ENCODE measurements around the gene MAPKAPK2. TPM values are rescaled to one million over a fixed set of nuclear protein-coding genes. Genes with fewer than 3 reads are reported as not detected.

Gene MAPKAPK2
- total RNA-seq, 6 experiments from 2014 or later, result 80.0 to 89.1 (median 86.0) TPM

DNA sequence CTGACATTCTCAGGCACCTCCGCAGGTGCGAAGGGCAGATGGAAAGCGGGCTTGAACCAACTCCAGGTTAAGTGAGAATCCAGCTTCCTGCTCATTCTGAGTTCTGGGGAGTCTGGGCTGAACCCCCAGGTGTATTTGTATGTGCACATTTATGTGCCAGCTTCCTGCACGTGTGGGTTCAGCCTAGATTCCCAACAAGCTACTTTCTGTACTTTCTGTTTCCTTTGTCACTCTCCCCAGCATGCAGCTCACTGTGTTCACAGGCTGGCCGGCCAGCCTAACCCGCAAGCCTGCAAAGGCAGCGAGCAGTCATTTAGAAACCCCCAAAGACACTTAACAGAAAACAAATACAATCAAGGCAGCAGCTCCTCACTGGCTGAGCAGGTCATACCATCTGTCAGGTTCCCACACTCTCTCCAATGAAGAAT lies 84.6 kb downstream of the MAPKAPK2 start:
- Mint-ChIP-seq H3K27me3 (ENCODE audit: insufficient read depth) (peaks cover 38% of the 10 kb centered on the region), H3K9me3 (no peaks in the 10 kb centered on the region)
- no peak for TF ChIP-seq CTCF (IDR thresholded peaks at IDR 0.05)

GRCh38 chr1:206770531-206771337 lies 86.0 kb downstream of the MAPKAPK2 start, which contains the start of gene IL19:
Gene IL19, plus strand, starts transcription at chr1:206770773. Its CDS starts 65,890 bp downstream, at chr1:206836663.
- Mint-ChIP-seq H3K9me3 (no peaks in the 10 kb centered on the region), H3K36me3 (ENCODE audit: low read depth) (no peaks in the 10 kb centered on the region), H3K27ac (no peak within 1 kb of the TSS), H3K27me3 (ENCODE audit: insufficient read depth) (peaks cover 42% of the 10 kb centered on the region), H3K4me3 (no peak within 1 kb of the TSS), H3K4me1 (ENCODE audit: low read depth) (peaks cover 26% of the 10 kb centered on the region)
- TF ChIP-seq CTCF (IDR thresholded peaks at IDR 0.05), result no peak
- DNase-seq, result no peak

More for the DNA sequence above, 84.6 kb downstream of the MAPKAPK2 start:
- DNase-seq, result no peak
- Mint-ChIP-seq H3K4me3 (no peak overlapping the region), H3K4me1 (ENCODE audit: low read depth) (peaks cover 29% of the 10 kb centered on the region), H3K27ac (no peak overlapping the region), H3K36me3 (ENCODE audit: low read depth) (no peaks in the 10 kb centered on the region)

DNA sequence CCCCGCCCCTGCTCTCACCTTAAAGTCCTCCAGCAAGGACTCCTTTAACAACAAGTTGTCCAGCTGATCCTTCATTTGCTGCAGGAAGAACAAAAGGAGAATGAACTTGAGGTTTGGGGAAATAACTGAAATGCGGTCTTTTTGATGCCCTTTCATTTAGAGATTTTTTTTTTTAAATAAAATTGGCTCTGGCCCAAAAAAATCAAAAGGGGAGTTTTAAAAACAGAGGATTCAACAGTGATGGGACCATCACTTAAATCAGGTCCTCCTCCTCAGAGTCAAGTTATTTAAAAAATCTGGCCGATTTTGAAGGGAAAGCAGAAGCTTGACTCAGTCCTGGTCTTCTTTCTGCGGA lies 86.6 kb downstream of the MAPKAPK2 start:
- Mint-ChIP-seq H3K4me1 (ENCODE audit: low read depth) (peaks cover 21% of the 10 kb centered on the region), H3K27ac (no peak overlapping the region), H3K36me3 (ENCODE audit: low read depth) (no peaks in the 10 kb centered on the region), H3K27me3 (ENCODE audit: insufficient read depth) (peaks cover 42% of the 10 kb centered on the region), H3K4me3 (no peak overlapping the region), H3K9me3 (no peaks in the 10 kb centered on the region)
- DNase-seq, result no peak
- TF ChIP-seq CTCF (IDR thresholded peaks at IDR 0.05), result no peak

DNA sequence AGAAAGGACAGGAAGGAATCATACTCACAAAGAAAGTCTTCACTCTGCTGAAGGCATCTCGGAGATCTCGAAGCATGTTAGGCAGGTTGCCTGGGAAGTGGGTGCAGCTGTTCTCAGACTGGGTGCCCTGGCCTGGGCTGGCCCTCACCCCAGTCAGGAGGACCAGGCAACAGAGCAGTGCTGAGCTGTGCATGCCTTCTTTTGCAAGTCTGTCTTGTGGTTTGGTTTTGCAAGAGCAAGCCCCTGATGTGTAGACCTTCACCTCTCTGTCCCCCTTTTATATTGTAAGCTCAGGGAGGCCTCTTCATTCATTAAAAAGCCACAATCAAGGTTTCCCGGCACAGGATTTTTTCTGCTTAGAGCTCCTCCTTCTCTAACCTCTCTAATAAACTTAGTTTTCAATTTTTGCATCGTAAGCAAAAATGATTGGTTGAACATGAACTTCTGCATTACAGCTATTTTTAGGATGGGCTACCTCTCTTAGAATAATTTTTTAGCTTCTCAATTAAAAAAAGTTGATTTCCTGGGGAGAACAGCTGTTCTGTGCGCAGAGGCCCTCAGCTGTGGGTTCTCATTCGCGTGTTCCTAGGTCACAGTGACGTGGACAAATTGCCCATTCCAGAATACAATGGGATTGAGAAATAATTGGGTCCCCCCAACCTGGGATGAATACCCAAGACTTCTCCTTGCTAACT lies 87.7 kb downstream of the MAPKAPK2 start, which contains the start of gene IL10:
Gene IL10, minus strand, starts transcription at position 252 of the 695 bp plus-strand sequence. Its CDS starts 59 bp downstream, at position 193.
- Mint-ChIP-seq H3K4me3 (no peak within 1 kb of the TSS), H3K4me1 (ENCODE audit: low read depth) (peaks cover 10% of the 10 kb centered on the region; the same call in 1 of the 2 replicates), H3K9me3 (no peaks in the 10 kb centered on the region), H3K27ac (no peak within 1 kb of the TSS), H3K27me3 (ENCODE audit: insufficient read depth) (peaks cover 42% of the 10 kb centered on the region), H3K36me3 (ENCODE audit: low read depth) (no peaks in the 10 kb centered on the region)
- no peak for TF ChIP-seq CTCF (IDR thresholded peaks at IDR 0.05)
- no peak for DNase-seq

DNA sequence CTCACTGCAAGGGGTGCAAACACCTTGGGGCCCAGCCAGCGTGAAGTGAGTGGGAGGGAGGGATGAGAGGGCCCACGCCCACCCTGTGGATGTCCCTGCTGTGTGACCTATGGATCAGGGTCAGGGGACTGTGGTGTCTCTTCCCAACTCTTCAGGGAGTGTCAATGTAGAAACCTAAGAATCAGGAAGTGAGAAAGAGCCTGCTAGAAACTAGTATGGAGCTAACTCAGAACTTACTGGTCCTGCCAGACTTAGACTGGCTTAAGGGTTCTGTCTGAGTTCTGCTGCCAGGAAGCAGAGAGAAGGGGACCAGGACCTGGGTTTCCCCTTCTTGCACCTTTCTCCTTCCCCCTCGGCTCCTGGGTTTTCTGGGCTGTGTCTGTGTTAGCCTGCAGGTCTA lies 89.4 kb downstream of the MAPKAPK2 start:
- H3K4me1 Mint-ChIP-seq (ENCODE audit: low read depth), result peaks cover 9% of the 10 kb centered on the region; the same call in 1 of the 2 replicates
- H3K4me3 Mint-ChIP-seq, result no peak overlapping the region
- H3K9me3 Mint-ChIP-seq, result no peaks in the 10 kb centered on the region
- no peak for DNase-seq
- no peaks in the 10 kb centered on the region for H3K36me3 Mint-ChIP-seq (ENCODE audit: low read depth)
- no peak for TF ChIP-seq CTCF (IDR thresholded peaks at IDR 0.05)
- peaks cover 39% of the 10 kb centered on the region for H3K27me3 Mint-ChIP-seq (ENCODE audit: insufficient read depth)
- no peak overlapping the region for H3K27ac Mint-ChIP-seq

Data from HFFc6 (cell line).